HepG2 (cell line): ENCODE data around the gene SRSF8.

ENCODE experiments used
- CAMTA2 ChIP-seq: sonication (generic); formaldehyde crosslinking; IDR thresholded peaks from 2 replicates; pipeline ENCODE4 v1.4.0; 2020; ENCODE audit warnings: mild to moderate bottlenecking, missing genetic modification reagents, borderline replicate concordance
- CTCF ChIP-seq: sonication (generic); formaldehyde crosslinking; IDR thresholded peaks from 2 replicates; pipeline ENCODE4 v1.5.0; 2020; ENCODE audit warnings: mild to moderate bottlenecking, missing genetic modification reagents, moderate library complexity
- HNF4G ChIP-seq, 2 experiments: sonication (generic) in 1 of 2; formaldehyde crosslinking in 1 of 2; IDR thresholded peaks; 2 replicates each; pipeline versions ENCODE4 v1.4.0 to v1.6.1; 2011 to 2020; ENCODE audit warnings: borderline replicate concordance in 2 of 2, low read depth in 2 of 2, mild to moderate bottlenecking in 2 of 2, low read length in 1 of 2, missing genetic modification reagents in 1 of 2, moderate library complexity in 1 of 2
- HOMEZ ChIP-seq: IDR thresholded peaks from 2 replicates; pipeline ENCODE4 v1.6.1; 2016; ENCODE audit warnings: low read depth
- MYC ChIP-seq: sonication (generic); formaldehyde crosslinking; IDR thresholded peaks from 2 replicates; pipeline ENCODE4 v1.9.0; 2021; ENCODE audit warnings: missing genetic modification reagents, borderline replicate concordance
- RBAK ChIP-seq: sonication (generic); formaldehyde crosslinking; IDR thresholded peaks from 2 replicates; pipeline ENCODE4 v1.5.1; 2020; ENCODE audit warnings: mild to moderate bottlenecking, missing genetic modification reagents
- RXRB ChIP-seq: IDR thresholded peaks from 2 replicates; pipeline ENCODE4 v1.6.1; 2016; ENCODE audit warnings: borderline replicate concordance, missing genetic modification reagents, missing compliant biosample characterization
- SP140L ChIP-seq: sonication (generic); formaldehyde crosslinking; IDR thresholded peaks from 2 replicates; pipeline ENCODE4 v1.4.0; 2020; ENCODE audit warnings: missing genetic modification reagents, borderline replicate concordance
- ZBED4 ChIP-seq: sonication (generic); formaldehyde crosslinking; IDR thresholded peaks from 2 replicates; pipeline ENCODE4 v1.4.0; 2020; ENCODE audit warnings: missing genetic modification reagents, borderline replicate concordance
- ZBTB40 ChIP-seq, 2 experiments: fragments of 450-650 bp in 1 of 2; sonication (generic) in 1 of 2; formaldehyde crosslinking in 1 of 2; IDR thresholded peaks; 2 replicates each; pipeline versions ENCODE4 v1.6.1 to v1.8.0; 2016 to 2022; ENCODE audit warnings: antibody characterized with exemption in 1 of 2, mild to moderate bottlenecking in 1 of 2, missing genetic modification reagents in 1 of 2
- ZMAT3 ChIP-seq: sonication (generic); formaldehyde crosslinking; conservative IDR thresholded peaks from 2 replicates; pipeline ENCODE4 v1.7.0; 2021; ENCODE audit warnings: missing genetic modification reagents
- ZNF34 ChIP-seq: sonication (generic); formaldehyde crosslinking; IDR thresholded peaks from 2 replicates; pipeline ENCODE4 v1.4.0; 2020; ENCODE audit warnings: mild to moderate bottlenecking, missing genetic modification reagents, borderline replicate concordance
- ZNF788 ChIP-seq: sonication (generic); formaldehyde crosslinking; IDR thresholded peaks from 2 replicates; pipeline ENCODE4 v1.5.0; 2020; ENCODE audit warnings: mild to moderate bottlenecking, missing genetic modification reagents, borderline replicate concordance
- ZXDC ChIP-seq: sonication (generic); formaldehyde crosslinking; IDR thresholded peaks from 2 replicates; pipeline ENCODE4 v1.5.0; 2020; ENCODE audit warnings: mild to moderate bottlenecking, missing genetic modification reagents

- TF ChIP-seq ZBED4 (CRISPR knock-in tag) (no peak), MYC (no peak), RBAK (CRISPR knock-in tag) (no peak), ZBTB40 (IDR thresholded peaks at IDR 0.05) (no peak), ZBTB40 (CRISPR knock-in tag; IDR thresholded peaks at IDR 0.05) (no peak), SP140L (CRISPR knock-in tag) (no peak), HOMEZ (no peak), CTCF (no peak), ZXDC (CRISPR knock-in tag) (no peak), RXRB (no peak), ZNF34 (CRISPR knock-in tag) (no peak), CAMTA2 (CRISPR knock-in tag) (no peak), ZNF788 (no peak), ZMAT3 (no peak), HNF4G (IDR thresholded peaks at IDR 0.05; ENCODE audit: borderline replicate concordance, low read depth, low read length) (no peak), HNF4G (CRISPR knock-in tag; IDR thresholded peaks at IDR 0.05; ENCODE audit: borderline replicate concordance, low read depth) (no peak)
Measured at GRCh38 chr11:95042239-95042638, 24.5 kb upstream of the SRSF8 start.
